Measurements from ENCODE around the gene GPR39. TPM values are rescaled to one million over a fixed set of nuclear protein-coding genes. Genes with fewer than 3 reads are reported as not detected.

The GPR39 gene
- total and polyA plus RNA-seq, 12 donors = 0.10 to 0.28 (median 0.17) TPM; not detected in 7

GRCh38 chr2:132442278-132442677, 25.7 kb downstream of the GPR39 start:
- TF ChIP-seq CTCF (IDR thresholded peaks at IDR 0.05) = no peak
- no peak for TF ChIP-seq POLR2A (IDR thresholded peaks at IDR 0.05)
- no peaks in the 10 kb centered on the region for H3K36me3 ChIP-seq (replicated peaks in 1 of 2)
- no peak overlapping the region for H3K4me3 ChIP-seq
- no peaks in the 10 kb centered on the region for H3K27me3 ChIP-seq
- H3K27ac ChIP-seq = no peak overlapping the region
- H3K9me3 ChIP-seq (replicated peaks in 1 of 3) = no peaks in the 10 kb centered on the region
- intact Hi-C loops (cut with DNase I) = no loop called here
- H3K4me1 ChIP-seq (replicated peaks in 1 of 2) = no peaks in the 10 kb centered on the region
- no peak for DNase-seq
- 59 to 77% (median 68%) methylated on average over 7 of the region's 7 CpGs for WGBS, 4 donors

- WGBS, 4 donors = 87 to 95% (median 90%) methylated on average over 4 of the region's 4 CpGs
- Histone ChIP-seq H3K27me3 (no peaks in the 10 kb centered on the region), H3K27ac (no peak overlapping the region), H3K4me3 (no peak overlapping the region), H3K9me3 (replicated peaks in 1 of 3) (no peaks in the 10 kb centered on the region), H3K36me3 (replicated peaks in 1 of 2) (no peaks in the 10 kb centered on the region), H3K4me1 (replicated peaks in 1 of 2) (no peaks in the 10 kb centered on the region)
- no peak for DNase-seq
- no peak for TF ChIP-seq CTCF (IDR thresholded peaks at IDR 0.05)
- TF ChIP-seq POLR2A (IDR thresholded peaks at IDR 0.05) = no peak
- intact Hi-C loops (cut with DNase I) = no loop called here
These were observed 26.5 kb downstream of the GPR39 start for GRCh38 chr2:132443106-132443505.

- H3K4me3 ChIP-seq = no peak overlapping the region
- WGBS, 4 donors = 74 to 87% (median 80%) methylated on average over 2 of the region's 2 CpGs
- no peak overlapping the region for H3K27ac ChIP-seq
- DNase-seq = no peak
- no peaks in the 10 kb centered on the region for H3K36me3 ChIP-seq (replicated peaks in 1 of 2)
- intact Hi-C loops (cut with DNase I) = no loop called here
- H3K4me1 ChIP-seq (replicated peaks in 1 of 2) = no peaks in the 10 kb centered on the region
- no peaks in the 10 kb centered on the region for H3K9me3 ChIP-seq (replicated peaks in 1 of 3)
- no peaks in the 10 kb centered on the region for H3K27me3 ChIP-seq
- TF ChIP-seq POLR2A (IDR thresholded peaks at IDR 0.05) (no peak), CTCF (IDR thresholded peaks at IDR 0.05) (no peak)
These were observed 29.8 kb downstream of the GPR39 start for GRCh38 chr2:132446444-132446843.

GRCh38 chr2:132448331-132448730, 31.7 kb downstream of the GPR39 start:
- WGBS, 4 donors = 10 to 23% (median 15%) methylated on average over 6 of the region's 6 CpGs
- no peak for DNase-seq
- Histone ChIP-seq H3K27me3 (no peaks in the 10 kb centered on the region), H3K27ac (no peak overlapping the region), H3K36me3 (replicated peaks in 1 of 2) (no peaks in the 10 kb centered on the region), H3K4me3 (no peak overlapping the region), H3K4me1 (replicated peaks in 1 of 2) (no peaks in the 10 kb centered on the region), H3K9me3 (replicated peaks in 1 of 3) (no peaks in the 10 kb centered on the region)
- no peak for TF ChIP-seq POLR2A (IDR thresholded peaks at IDR 0.05)
- TF ChIP-seq CTCF (IDR thresholded peaks at IDR 0.05) = no peak
- intact Hi-C loops (cut with DNase I) = no loop called here

All from adrenal gland (tissue), 12 donors.